GOT3 (cell line): ENCODE results near the gene CCDC82.

ENCODE experiments used
- DNase-seq: peaks from one replicate; lab custom pipeline; 2025; ENCODE audit warnings: mixed read lengths; lab: John Stamatoyannopoulos, UW

CCDC82 gene

GRCh38 chr11:96329419-96329818 lies 60.3 kb downstream of the CCDC82 start:
- DNase-seq = no peak

GRCh38 chr11:96328395-96329010 lies 61.2 kb downstream of the CCDC82 start:
- no peak for DNase-seq

GRCh38 chr11:96326959-96327358 lies 62.8 kb downstream of the CCDC82 start:
- DNase-seq = no peak

- DNase-seq = no peak
These were observed 64.8 kb downstream of the CCDC82 start for GRCh38 chr11:96324912-96325311.

GRCh38 chr11:96323642-96323985 lies 66.1 kb downstream of the CCDC82 start:
- no peak for DNase-seq

- DNase-seq = no peak
These were observed 66.7 kb downstream of the CCDC82 start for GRCh38 chr11:96322775-96323641.

GRCh38 chr11:96321091-96321490 lies 68.6 kb downstream of the CCDC82 start:
- no peak for DNase-seq

GRCh38 chr11:96319898-96320656 lies 69.6 kb downstream of the CCDC82 start:
- DNase-seq = no peak

- no peak for DNase-seq
These were observed 70.9 kb downstream of the CCDC82 start for GRCh38 chr11:96318850-96319249.

- no peak for DNase-seq
These were observed 71.3 kb downstream of the CCDC82 start for GRCh38 chr11:96318399-96318798.

- DNase-seq = no peak
These were observed 71.7 kb downstream of the CCDC82 start for GRCh38 chr11:96317985-96318384.

- DNase-seq = no peak
These were observed 72.1 kb downstream of the CCDC82 start for GRCh38 chr11:96317571-96317970.

- DNase-seq = no peak
These were observed 72.8 kb downstream of the CCDC82 start for GRCh38 chr11:96316869-96317268.

- DNase-seq = no peak
These were observed 74.2 kb downstream of the CCDC82 start for GRCh38 chr11:96315476-96315875.

- no peak for DNase-seq
These were observed 75.2 kb downstream of the CCDC82 start for GRCh38 chr11:96314326-96315020.

GRCh38 chr11:96313163-96313562 lies 76.5 kb downstream of the CCDC82 start:
- no peak for DNase-seq

- no peak for DNase-seq
These were observed 78.6 kb downstream of the CCDC82 start for GRCh38 chr11:96311120-96311568.

- DNase-seq = no peak
These were observed 79.5 kb downstream of the CCDC82 start for GRCh38 chr11:96310236-96310635.

GRCh38 chr11:96309643-96310017 lies 80.1 kb downstream of the CCDC82 start:
- no peak for DNase-seq

- DNase-seq = no peak
These were observed 80.6 kb downstream of the CCDC82 start for GRCh38 chr11:96309016-96309642.

GRCh38 chr11:96307776-96308140 lies 82.0 kb downstream of the CCDC82 start:
- no peak for DNase-seq
